ENCODE measurements around the gene ZFAND4. TPM values are rescaled to one million over a fixed set of nuclear protein-coding genes. Genes with fewer than 3 reads are reported as not detected.

Gene ZFAND4
- total and polyA plus RNA-seq, 9 of the 15 experiments (the other 6 are each of a cell fraction or from before 2014, with no cell fraction given): 0.42 to 3.0 (median 1.5) TPM

- no peak overlapping the region for H3K4me2 ChIP-seq (ENCODE audit: insufficient read depth, low read length)
- no peak overlapping the region for H2AFZ ChIP-seq (ENCODE audit: low read depth, low read length)
- no peak overlapping the region for H3K4me3 ChIP-seq
- ChIA-PET CTCF (ENCODE audit: low intra/inter-chr PET ratio) (interaction anchor here (0.6 kb wide), 1 partner anchor 373 kb away, joined by 3 read pairs; no protein-coding TSS in a partner anchor), POLR2A (interaction anchor here (1.3 kb wide), 1 partner anchor 14 kb away, joined by 4 read pairs; no protein-coding TSS in a partner anchor)
- no peaks in the 10 kb centered on the region for H3K27me3 ChIP-seq (ENCODE audit: control insufficient read depth in 2 of 2, insufficient read depth in 2 of 2, low read length in 2 of 2)
- intact Hi-C loops (cut with micrococcal nuclease) (no loop called here), in situ Hi-C loops (cut with MboI) (no loop called here)
- DNase-seq (ENCODE audit: extremely low read depth in 1 of 4, low spot score in 3 of 4) (no peak), ATAC-seq (no peak), FAIRE-seq (no peak)
- no peaks in the 10 kb centered on the region for H3K9me3 ChIP-seq (replicated peaks; ENCODE audit: control insufficient read depth, insufficient read depth, low read depth, low read length)
- H3K4me1 ChIP-seq (replicated peaks in 1 of 2; ENCODE audit: control insufficient read depth in 2 of 2, insufficient read depth in 2 of 2, low read length in 2 of 2): no peaks in the 10 kb centered on the region
- WGBS (ENCODE audit: insufficient coverage, low coverage, missing lambda C conversion rate): 87% methylated on average over 1 of the region's 1 CpG
- BruUV-seq (replicated peaks): no TSS peak
- H4K20me1 ChIP-seq (replicated peaks; ENCODE audit: control insufficient read depth, insufficient read depth, low read length): no peaks in the 10 kb centered on the region
- no peak overlapping the region for H3K27ac ChIP-seq (ENCODE audit: extremely low read depth, low read depth, low read length)
- H3K79me2 ChIP-seq (ENCODE audit: control insufficient read depth, insufficient read depth, low read length): no peaks in the 10 kb centered on the region
- no peaks in the 10 kb centered on the region for H3K9me1 ChIP-seq (ENCODE audit: control insufficient read depth, insufficient read depth, low read length)
- H3K36me3 ChIP-seq (ENCODE audit: control insufficient read depth, insufficient read depth, low read length): no peaks in the 10 kb centered on the region
- no peak overlapping the region for H3K9ac ChIP-seq (ENCODE audit: insufficient read depth in 1 of 2, low read depth in 2 of 2, low read length in 2 of 2)
- TF ChIP-seq HES1 (IDR thresholded peaks at IDR 0.05; ENCODE audit: low read depth): no peak
- TF ChIP-seq ESRRA (IDR thresholded peaks at IDR 0.05; ENCODE audit: borderline replicate concordance, low read depth): no peak
- TF ChIP-seq THAP12 (CRISPR knock-in tag; IDR thresholded peaks at IDR 0.05): no peak
- TF ChIP-seq SREBF2 (CRISPR knock-in tag; IDR thresholded peaks at IDR 0.05): no peak
- no peak for TF ChIP-seq ZNF561 (CRISPR knock-in tag; conservative IDR thresholded peaks at IDR 0.05)
- no peak for TF ChIP-seq ZNF407 (IDR thresholded peaks at IDR 0.05; ENCODE audit: low read depth)
- no peak for TF ChIP-seq MCM3 (IDR thresholded peaks at IDR 0.05)
- no peak for TF ChIP-seq ID3 (CRISPR knock-in tag; IDR thresholded peaks at IDR 0.05)
- TF ChIP-seq ID3 (tag; IDR thresholded peaks at IDR 0.05): no peak
- no peak for TF ChIP-seq BRD9 (IDR thresholded peaks at IDR 0.05; ENCODE audit: low read depth, partially characterized antibody)
- TF ChIP-seq JUN (IDR thresholded peaks at IDR 0.05; ENCODE audit: borderline replicate concordance, low read depth, low read length): no peak
- TF ChIP-seq JUN (CRISPR knock-in tag; IDR thresholded peaks at IDR 0.05; ENCODE audit: borderline replicate concordance): no peak
These were observed 64.5 kb downstream of the ZFAND4 start for GRCh38 chr10:45608052-45608451.
